ENCODE measurements around the gene GPRC5B.

GPRC5B gene

GRCh38 chr16:19886073-19886941 lies 1.7 kb upstream of the GPRC5B start:
- DNase-seq (ENCODE audit: low read depth), result peak; percentile 88
- H3K4me3 ChIP-seq (ENCODE audit: low read depth, low read length), result peak overlapping the region; percentile 31
- TF ChIP-seq, protein P1, sequence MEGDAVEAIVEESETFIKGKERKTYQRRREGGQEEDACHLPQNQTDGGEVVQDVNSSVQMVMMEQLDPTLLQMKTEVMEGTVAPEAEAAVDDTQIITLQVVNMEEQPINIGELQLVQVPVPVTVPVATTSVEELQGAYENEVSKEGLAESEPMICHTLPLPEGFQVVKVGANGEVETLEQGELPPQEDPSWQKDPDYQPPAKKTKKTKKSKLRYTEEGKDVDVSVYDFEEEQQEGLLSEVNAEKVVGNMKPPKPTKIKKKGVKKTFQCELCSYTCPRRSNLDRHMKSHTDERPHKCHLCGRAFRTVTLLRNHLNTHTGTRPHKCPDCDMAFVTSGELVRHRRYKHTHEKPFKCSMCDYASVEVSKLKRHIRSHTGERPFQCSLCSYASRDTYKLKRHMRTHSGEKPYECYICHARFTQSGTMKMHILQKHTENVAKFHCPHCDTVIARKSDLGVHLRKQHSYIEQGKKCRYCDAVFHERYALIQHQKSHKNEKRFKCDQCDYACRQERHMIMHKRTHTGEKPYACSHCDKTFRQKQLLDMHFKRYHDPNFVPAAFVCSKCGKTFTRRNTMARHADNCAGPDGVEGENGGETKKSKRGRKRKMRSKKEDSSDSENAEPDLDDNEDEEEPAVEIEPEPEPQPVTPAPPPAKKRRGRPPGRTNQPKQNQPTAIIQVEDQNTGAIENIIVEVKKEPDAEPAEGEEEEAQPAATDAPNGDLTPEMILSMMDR (conservative IDR thresholded peaks at IDR 0.05; ENCODE audit: low read depth, low read length), result peak; percentile 100

DNA sequence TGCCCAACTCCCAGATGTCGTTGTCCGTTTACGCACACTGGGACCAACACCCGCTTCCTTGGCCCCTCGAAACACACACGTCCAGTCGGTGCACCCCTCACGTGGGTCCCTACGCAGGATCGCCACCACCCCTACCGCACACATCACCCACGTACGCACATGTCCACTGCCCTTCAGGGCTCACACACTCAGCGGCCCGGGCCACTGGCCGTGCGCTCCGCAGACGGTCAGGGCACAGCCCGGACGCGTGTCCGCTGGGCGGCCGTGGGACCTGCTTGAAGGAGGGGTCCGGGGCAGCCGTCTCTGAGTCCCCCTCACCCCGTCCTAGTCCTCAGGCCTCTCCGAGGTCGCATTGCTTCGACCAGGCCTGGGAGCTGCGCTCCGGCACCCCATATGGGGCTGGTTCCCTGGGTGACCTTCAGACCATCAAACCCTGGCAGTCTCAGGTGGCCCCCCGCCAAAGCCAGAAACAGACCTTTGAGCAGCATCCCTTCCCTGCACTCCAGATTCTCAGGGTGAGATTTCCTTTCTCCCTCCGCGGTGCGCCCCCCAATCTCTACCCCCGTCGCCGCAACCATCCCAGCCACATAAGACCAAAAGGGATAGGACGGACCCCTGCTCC lies 914 bp upstream of the GPRC5B start:
- TF ChIP-seq, protein P1 (conservative IDR thresholded peaks at IDR 0.05; ENCODE audit: low read depth, low read length), result no peak
- peak overlapping the region; percentile 72 for H3K4me3 ChIP-seq (ENCODE audit: low read depth, low read length)
- DNase-seq (ENCODE audit: low read depth), result peak; percentile 21

DNA sequence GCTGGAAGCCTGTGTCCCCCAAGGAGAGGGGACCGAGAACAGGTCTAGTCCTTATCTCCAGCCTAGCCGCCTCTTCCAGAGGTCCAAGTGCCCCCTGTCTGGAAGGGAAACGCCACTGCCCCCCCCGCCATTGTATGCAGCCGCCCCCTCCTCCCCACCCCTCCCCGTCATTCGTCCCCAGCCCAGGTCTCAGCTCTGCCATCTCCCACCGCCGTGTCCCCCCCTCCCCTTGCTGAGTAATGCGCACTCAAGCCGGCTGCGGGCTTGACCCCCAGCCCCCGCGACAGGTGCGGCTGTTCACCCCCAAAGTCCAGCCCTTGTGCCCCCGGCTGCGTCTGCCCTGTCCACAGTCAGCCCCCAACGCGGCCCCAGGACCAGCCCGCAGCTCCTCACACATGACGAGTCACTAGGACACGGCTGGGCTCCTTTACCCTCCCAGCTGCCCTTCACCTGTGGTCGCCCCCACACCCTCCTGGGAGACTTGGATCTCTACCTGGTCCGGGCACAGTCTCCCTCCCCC lies 622 bp downstream of the GPRC5B start:
- DNase-seq (ENCODE audit: low read depth), result no peak
- peak overlapping the region; percentile 72 for H3K4me3 ChIP-seq (ENCODE audit: low read depth, low read length)

DNA sequence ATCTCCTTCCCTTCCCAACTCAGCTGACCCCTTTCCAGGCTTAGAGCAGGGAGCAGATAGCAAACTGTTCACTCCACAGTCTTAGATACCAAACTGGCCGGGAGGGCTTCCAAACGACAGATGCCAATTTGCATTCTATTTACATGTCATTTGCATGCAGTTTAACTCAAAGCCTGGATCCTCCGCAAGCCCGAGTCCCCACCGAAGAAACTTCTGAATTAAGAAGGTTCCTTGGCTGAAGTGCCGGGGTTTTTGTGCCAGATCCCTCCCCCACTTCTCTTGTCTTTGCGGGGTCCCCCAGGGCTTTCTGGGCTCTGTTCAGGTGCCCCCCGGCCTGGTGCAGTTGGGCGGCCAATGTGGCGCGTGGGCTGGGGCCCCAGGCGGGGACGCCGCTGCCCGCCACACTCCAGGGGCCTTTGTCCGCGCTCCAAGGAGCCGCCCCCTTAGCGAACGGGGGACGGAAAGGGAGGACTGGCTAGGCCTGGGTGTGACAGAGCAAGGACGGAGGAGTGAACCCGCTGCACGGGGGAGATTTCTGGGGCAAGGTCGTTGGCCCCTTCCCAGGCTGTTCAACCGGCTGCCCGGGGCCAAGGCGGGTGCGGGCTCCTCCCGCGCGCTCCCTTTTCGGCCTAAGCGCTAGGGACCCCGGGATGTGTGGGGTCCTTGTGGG lies 1.2 kb downstream of the GPRC5B start:
- H3K4me3 ChIP-seq (ENCODE audit: low read depth, low read length), result peak overlapping the region; percentile 72
- DNase-seq (ENCODE audit: low read depth), result peak; percentile 63
- TF ChIP-seq, protein P1 (conservative IDR thresholded peaks at IDR 0.05; ENCODE audit: low read depth, low read length), result no peak

More for the DNA sequence above, 622 bp downstream of the GPRC5B start:
- TF ChIP-seq, protein P1 (conservative IDR thresholded peaks at IDR 0.05; ENCODE audit: low read depth, low read length), result no peak

- TF ChIP-seq, protein P1 (conservative IDR thresholded peaks at IDR 0.05; ENCODE audit: low read depth, low read length), result no peak
- DNase-seq (ENCODE audit: low read depth), result no peak
- peak overlapping the region; percentile 72 for H3K4me3 ChIP-seq (ENCODE audit: low read depth, low read length)
Measured at GRCh38 chr16:19882646-19883045, 2.0 kb downstream of the GPRC5B start.

DNA sequence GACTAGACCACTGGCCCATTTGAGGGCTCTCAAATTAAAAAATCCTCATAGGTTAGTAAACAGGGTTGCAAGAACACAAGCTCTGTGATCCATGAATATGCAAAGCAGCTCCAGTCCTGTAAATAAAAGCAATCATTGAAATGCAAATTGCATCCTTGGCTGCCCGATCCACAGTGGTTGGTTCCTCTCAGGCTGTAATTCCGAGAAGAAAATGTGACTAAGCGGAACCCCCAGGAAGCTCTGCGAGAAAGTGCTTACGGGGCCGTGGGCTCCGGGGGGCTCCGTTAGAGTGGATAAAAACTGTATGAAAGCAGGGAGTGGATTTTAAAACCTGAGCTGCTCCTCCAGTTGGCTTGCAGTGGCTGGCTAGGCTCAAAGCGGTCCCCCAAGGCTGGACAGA lies 2.5 kb downstream of the GPRC5B start:
- no peak overlapping the region for H3K4me3 ChIP-seq (ENCODE audit: low read depth, low read length)
- no peak for DNase-seq (ENCODE audit: low read depth)

More for the DNA sequence above, 2.5 kb downstream of the GPRC5B start:
- TF ChIP-seq, protein P1 (conservative IDR thresholded peaks at IDR 0.05; ENCODE audit: low read depth, low read length), result no peak

Measured in choroid plexus epithelial cell (primary cell).